SKM-1 treated with dmso at 0.1 percent for 144 hours (cell line): ENCODE data around the gene FRMD3.

ENCODE experiments used
- DNase-seq: peaks from one replicate; lab custom pipeline; 2025; ENCODE audit not compliant: unreplicated experiment; lab: John Stamatoyannopoulos, UW

The FRMD3 gene

GRCh38 chr9:83342006-83342405 is 196.2 kb downstream of the FRMD3 start:
- DNase-seq: no peak

- DNase-seq: no peak
Measured at GRCh38 chr9:83340451-83340850, 197.8 kb downstream of the FRMD3 start.

GRCh38 chr9:83339435-83339834 is 198.8 kb downstream of the FRMD3 start:
- DNase-seq: no peak

GRCh38 chr9:83336706-83337105 is 201.5 kb downstream of the FRMD3 start:
- no peak for DNase-seq

GRCh38 chr9:83334320-83334719 is 203.9 kb downstream of the FRMD3 start:
- peak; percentile 28 for DNase-seq

GRCh38 chr9:83330207-83331196 is 207.7 kb downstream of the FRMD3 start:
- no peak for DNase-seq

GRCh38 chr9:83327750-83328622 is 210.2 kb downstream of the FRMD3 start:
- DNase-seq: no peak

GRCh38 chr9:83327323-83327722 is 210.9 kb downstream of the FRMD3 start:
- no peak for DNase-seq

- DNase-seq: no peak
Measured at GRCh38 chr9:83323148-83323547, 215.1 kb downstream of the FRMD3 start.

- no peak for DNase-seq
Measured at GRCh38 chr9:83322438-83322837, 215.8 kb downstream of the FRMD3 start.

GRCh38 chr9:83317244-83317643 is 221.0 kb downstream of the FRMD3 start:
- no peak for DNase-seq

GRCh38 chr9:83315649-83316048 is 222.6 kb downstream of the FRMD3 start:
- DNase-seq: no peak

- no peak for DNase-seq
Measured at GRCh38 chr9:83313781-83314180, 224.4 kb downstream of the FRMD3 start.

GRCh38 chr9:83312537-83312936 is 225.7 kb downstream of the FRMD3 start:
- no peak for DNase-seq

GRCh38 chr9:83307066-83307724 is 231.0 kb downstream of the FRMD3 start:
- DNase-seq: no peak

GRCh38 chr9:83304686-83305085 is 233.5 kb downstream of the FRMD3 start:
- DNase-seq: no peak

GRCh38 chr9:83299571-83299970 is 238.6 kb downstream of the FRMD3 start:
- no peak for DNase-seq

GRCh38 chr9:83299094-83299493 is 239.1 kb downstream of the FRMD3 start:
- no peak for DNase-seq

GRCh38 chr9:83296123-83296522 is 242.1 kb downstream of the FRMD3 start:
- no peak for DNase-seq

GRCh38 chr9:83294816-83295215 is 243.4 kb downstream of the FRMD3 start:
- no peak for DNase-seq

GRCh38 chr9:83291196-83291595 is 247.0 kb downstream of the FRMD3 start:
- no peak for DNase-seq
